ENCODE measurements around the gene SARS1. TPM values are rescaled to one million over a fixed set of nuclear protein-coding genes. Genes with fewer than 3 reads are reported as not detected.

SARS1 gene
- 100 to 1,000 TPM in 3 of 4 donors, 10 to 100 TPM in 1; 85.8 to 150 (median 134) TPM for total RNA-seq

GRCh38 chr1:109213824-109214693, at the start of gene SARS1:
Gene SARS1, plus strand, starts transcription at chr1:109213918. Its CDS starts 75 bp downstream, at chr1:109213993.
- H3K4me3 ChIP-seq: peak within 1 kb of the TSS; percentile 83 to 99 (median 96)
- H3K36me3 ChIP-seq: peaks cover 0 to 8% (median 0%) of the 10 kb centered on the region in 3 donors
- peaks cover 11 to 66% (median 35%) of the 10 kb centered on the region in 3 donors for H3K4me1 ChIP-seq
- H3K27me3 ChIP-seq: no peaks in the 10 kb centered on the region
- intact Hi-C loops (cut with DNase I): no loop called here
- DNase-seq: no peak
- TF ChIP-seq POLR2A (IDR thresholded peaks at IDR 0.05) (peak in 3 of 4 donors; percentile 69 to 94 (median 78)), CTCF (IDR thresholded peaks at IDR 0.05) (peak in 1 of 6 experiments; percentile 18)
- H3K27ac ChIP-seq: peak within 1 kb of the TSS; percentile 91 to 97 (median 96)
- 0% methylated on average over 29 to 30 of the region's 64 CpGs for WGBS, 2 donors
- no peaks in the 10 kb centered on the region for H3K9me3 ChIP-seq

GRCh38 chr1:109164538-109164937, 49.2 kb upstream of the SARS1 start:
- 92 to 95% methylated on average over 4 to 5 of the region's 8 CpGs for WGBS, 2 donors
- H3K27ac ChIP-seq: no peak overlapping the region
- H3K4me1 ChIP-seq: peaks cover 13 to 18% (median 13%) of the 10 kb centered on the region in 3 donors

GRCh38 chr1:109167001-109167506, 46.7 kb upstream of the SARS1 start:
- intact Hi-C loops (cut with DNase I): no loop called here
- H3K4me3 ChIP-seq: no peak overlapping the region
- no peak overlapping the region for H3K27ac ChIP-seq
- H3K36me3 ChIP-seq: no peaks in the 10 kb centered on the region
- peaks cover 6 to 14% (median 7%) of the 10 kb centered on the region in 3 donors for H3K4me1 ChIP-seq
- no peaks in the 10 kb centered on the region for H3K27me3 ChIP-seq
- 79 to 85% methylated on average over 6 of the region's 7 CpGs for WGBS, 2 donors
- TF ChIP-seq POLR2A (IDR thresholded peaks at IDR 0.05) (no peak), CTCF (IDR thresholded peaks at IDR 0.05) (no peak)
- DNase-seq: no peak
- H3K9me3 ChIP-seq: no peaks in the 10 kb centered on the region

More at GRCh38 chr1:109164538-109164937, 49.2 kb upstream of the SARS1 start:
- no peak for DNase-seq
- H3K9me3 ChIP-seq: no peaks in the 10 kb centered on the region
- TF ChIP-seq CTCF (IDR thresholded peaks at IDR 0.05) (no peak), POLR2A (IDR thresholded peaks at IDR 0.05) (no peak)
- H3K36me3 ChIP-seq: no peaks in the 10 kb centered on the region
- H3K4me3 ChIP-seq: no peak overlapping the region
- no peaks in the 10 kb centered on the region for H3K27me3 ChIP-seq
- intact Hi-C loops (cut with DNase I): no loop called here

- Histone ChIP-seq H3K36me3 (no peaks in the 10 kb centered on the region), H3K4me3 (no peak overlapping the region), H3K27me3 (no peaks in the 10 kb centered on the region), H3K9me3 (no peaks in the 10 kb centered on the region), H3K27ac (no peak overlapping the region), H3K4me1 (peaks cover 0 to 5% (median 0%) of the 10 kb centered on the region in 3 donors)
- TF ChIP-seq CTCF (IDR thresholded peaks at IDR 0.05): no peak
- TF ChIP-seq POLR2A (IDR thresholded peaks at IDR 0.05): no peak
- DNase-seq: no peak
- intact Hi-C loops (cut with DNase I): no loop called here
- WGBS, 2 donors: 51 to 52% methylated on average over 7 of the region's 7 CpGs
These were observed 43.5 kb upstream of the SARS1 start for GRCh38 chr1:109170035-109170764.

Measured in esophagus squamous epithelium (tissue), 5 donors.